WTC11 (cell line): ENCODE measurements around the gene CAPZB. TPM values are rescaled to one million over a fixed set of nuclear protein-coding genes. Genes with fewer than 3 reads are reported as not detected.

Experiments
- ATAC-seq: fragments of 200-7000 bp; cut with Tn5 transposase; 2 replicates; pipeline ENCODE4 v1.10.0; 2021; ENCODE audit warnings: mild to moderate bottlenecking, moderate library complexity
- CTCF ChIA-PET: fragments of 300-600 bp; sonication (Branson Sonifier 250); formaldehyde crosslinking; loops from one replicate; lab custom pipeline; 2021; ENCODE audit warnings: antibody characterized with exemption; lab: Charles Lee
- POLR2A ChIA-PET: fragments of 350-600 bp; sonication (Branson Sonifier 250); formaldehyde crosslinking; loops from one replicate; lab custom pipeline; 2021; ENCODE audit warnings: antibody characterized with exemption; lab: Charles Lee
- DNase-seq: peaks from one replicate; pipeline ENCODE4 v3.0.0; 2021; ENCODE audit warnings: low spot score
- H3K27ac Mint-ChIP-seq: 2 replicates; pipeline ENCODE4 v1.8.0; 2021; ENCODE audit warnings: mixed read lengths
- H3K27me3 Mint-ChIP-seq: 2 replicates; pipeline ENCODE4 v1.8.0; 2021; ENCODE audit warnings: low read depth, mild to moderate bottlenecking, moderate library complexity, mixed read lengths
- H3K36me3 Mint-ChIP-seq: 2 replicates; pipeline ENCODE4 v1.8.0; 2021; ENCODE audit warnings: mixed read lengths
- H3K4me1 Mint-ChIP-seq: 2 replicates; pipeline ENCODE4 v1.8.0; 2022; ENCODE audit warnings: mixed read lengths
- H3K4me3 Mint-ChIP-seq: 2 replicates; pipeline ENCODE4 v1.8.0; 2021; ENCODE audit warnings: mild to moderate bottlenecking, moderate library complexity, mixed read lengths
- H3K9me3 Mint-ChIP-seq: 2 replicates; pipeline ENCODE4 v1.8.0; 2021; ENCODE audit warnings: mixed read lengths
- CREB1 ChIP-seq: sonication (generic); formaldehyde crosslinking; IDR thresholded peaks from 2 replicates; pipeline ENCODE4 v1.8.0; 2023; ENCODE audit warnings: mild to moderate bottlenecking, missing genetic modification reagents
- FOXK1 ChIP-seq: sonication (generic); formaldehyde crosslinking; IDR thresholded peaks from 2 replicates; pipeline ENCODE4 v1.8.0; 2022; ENCODE audit warnings: mild to moderate bottlenecking, moderate library complexity, missing genetic modification reagents
- GTF2I ChIP-seq: fragments of 250-450 bp; sonication (Bioruptor Pico); conservative IDR thresholded peaks from 2 replicates; pipeline ENCODE4 v1.4.0; 2021; ENCODE audit warnings: mild to moderate bottlenecking
- IRF2 ChIP-seq: sonication (generic); formaldehyde crosslinking; IDR thresholded peaks from 2 replicates; pipeline ENCODE4 v1.8.0; 2022; ENCODE audit warnings: low read depth, missing genetic modification reagents, borderline replicate concordance
- PREB ChIP-seq: sonication (generic); formaldehyde crosslinking; IDR thresholded peaks from 2 replicates; pipeline ENCODE4 v1.8.1; 2022; ENCODE audit warnings: mild to moderate bottlenecking, missing genetic modification reagents, moderate library complexity, borderline replicate concordance
- ZNF219 ChIP-seq: sonication (generic); formaldehyde crosslinking; IDR thresholded peaks from 2 replicates; pipeline ENCODE4 v1.8.0; 2023; ENCODE audit warnings: missing genetic modification reagents, mild to moderate bottlenecking, borderline replicate concordance
- ZNF671 ChIP-seq: fragments of 250-450 bp; sonication (Bioruptor Pico); IDR thresholded peaks from 2 replicates; pipeline ENCODE4 v1.8.0; 2021; ENCODE audit warnings: mild to moderate bottlenecking
- total RNA-seq: library from RNA; stranded (reverse); gene quantifications from 3 replicates; pipeline ENCODE4 v1.2.3, GENCODE V29; 2021
- TF ChIP-seq, protein P1 (sequence below): sonication (generic); formaldehyde crosslinking; IDR thresholded peaks from 2 replicates; pipeline ENCODE4 v1.8.0; 2022; ENCODE audit warnings: missing genetic modification reagents
- TF ChIP-seq, protein P2 (sequence below): fragments of 250-450 bp; sonication (Bioruptor Pico); conservative IDR thresholded peaks from 2 replicates; pipeline ENCODE4 v1.9.0; 2021; ENCODE audit warnings: mild to moderate bottlenecking
- TF ChIP-seq, protein P3 (sequence below): sonication (generic); formaldehyde crosslinking; IDR thresholded peaks from 2 replicates; pipeline ENCODE4 v1.8.1; 2023; ENCODE audit warnings: mild to moderate bottlenecking, missing genetic modification reagents, borderline replicate concordance
- TF ChIP-seq, protein P4 (sequence below): sonication (generic); formaldehyde crosslinking; IDR thresholded peaks from 2 replicates; pipeline ENCODE4 v1.8.0; 2023; ENCODE audit warnings: mild to moderate bottlenecking, missing genetic modification reagents
- TF ChIP-seq, protein P5 (sequence below): sonication (generic); formaldehyde crosslinking; IDR thresholded peaks from 2 replicates; pipeline ENCODE4 v1.8.0; 2022; ENCODE audit warnings: mild to moderate bottlenecking, missing genetic modification reagents
- TF ChIP-seq, protein P6 (sequence below): fragments of 250-450 bp; sonication (Bioruptor Pico); IDR thresholded peaks from 2 replicates; pipeline ENCODE4 v1.9.0; 2021; ENCODE audit warnings: moderate library complexity, mild to moderate bottlenecking, inconsistent platforms, borderline replicate concordance
- TF ChIP-seq, protein P7 (sequence below): sonication (generic); formaldehyde crosslinking; IDR thresholded peaks from 2 replicates; pipeline ENCODE4 v1.8.0; 2023; ENCODE audit warnings: missing genetic modification reagents, mild to moderate bottlenecking, borderline replicate concordance

The CAPZB gene
- total RNA-seq, 1 experiment from 2014 or later, result 348 TPM

DNA sequence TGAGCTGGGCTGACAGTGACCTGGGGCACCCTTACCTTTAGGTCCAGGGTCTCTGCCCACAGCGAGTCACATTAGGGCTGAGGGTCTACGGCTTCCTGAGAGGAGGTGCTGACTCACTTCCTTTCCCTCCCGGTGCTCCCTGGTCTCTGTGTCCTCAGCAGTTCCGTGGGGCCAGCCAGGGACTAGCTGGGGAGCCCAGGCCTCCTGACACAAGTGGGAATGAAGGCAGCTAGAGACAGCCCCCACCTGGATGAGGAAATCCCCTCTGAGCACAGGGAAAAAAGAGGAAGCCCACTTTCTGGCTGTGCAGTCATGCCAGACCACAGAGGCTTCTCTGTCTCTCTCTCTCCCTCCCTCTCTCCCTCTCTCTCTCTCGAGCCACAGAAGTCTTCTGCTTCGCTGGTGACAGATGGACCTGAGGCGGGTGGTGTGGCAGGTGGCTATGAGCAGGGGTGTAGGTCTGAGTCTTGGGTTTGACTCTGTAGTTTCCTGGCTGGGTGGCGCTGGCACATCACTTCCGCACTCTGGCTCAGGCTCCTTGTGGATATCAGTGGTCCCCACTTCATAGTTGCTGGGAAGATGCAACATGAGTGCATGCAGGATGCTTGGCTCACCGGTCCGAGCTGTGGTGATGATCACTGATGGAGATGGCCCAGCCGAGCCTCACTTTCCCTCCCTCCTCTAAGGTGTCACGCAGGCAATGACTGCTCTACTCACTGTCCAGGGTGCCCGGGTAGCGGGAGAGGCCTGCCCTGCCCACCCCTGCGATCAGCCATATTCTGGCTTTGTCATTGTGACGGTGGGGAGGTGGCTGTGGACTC, 169.8 kb downstream of the CAPZB start:
- no peaks in the 10 kb centered on the region for H3K9me3 Mint-ChIP-seq
- no peak for DNase-seq
- no peak overlapping the region for H3K27ac Mint-ChIP-seq
- no peak overlapping the region for H3K4me3 Mint-ChIP-seq
- POLR2A ChIA-PET, result no interaction called here
- peaks cover 15% of the 10 kb centered on the region for H3K36me3 Mint-ChIP-seq
- CTCF ChIA-PET, result no interaction called here
- ATAC-seq, result no peak
- peaks cover 15% of the 10 kb centered on the region for H3K4me1 Mint-ChIP-seq
- peaks cover 6% of the 10 kb centered on the region for H3K27me3 Mint-ChIP-seq
- TF ChIP-seq ZNF219 (CRISPR knock-in tag), result no peak
- no peak for TF ChIP-seq IRF2 (CRISPR knock-in tag)
- TF ChIP-seq, protein P1, sequence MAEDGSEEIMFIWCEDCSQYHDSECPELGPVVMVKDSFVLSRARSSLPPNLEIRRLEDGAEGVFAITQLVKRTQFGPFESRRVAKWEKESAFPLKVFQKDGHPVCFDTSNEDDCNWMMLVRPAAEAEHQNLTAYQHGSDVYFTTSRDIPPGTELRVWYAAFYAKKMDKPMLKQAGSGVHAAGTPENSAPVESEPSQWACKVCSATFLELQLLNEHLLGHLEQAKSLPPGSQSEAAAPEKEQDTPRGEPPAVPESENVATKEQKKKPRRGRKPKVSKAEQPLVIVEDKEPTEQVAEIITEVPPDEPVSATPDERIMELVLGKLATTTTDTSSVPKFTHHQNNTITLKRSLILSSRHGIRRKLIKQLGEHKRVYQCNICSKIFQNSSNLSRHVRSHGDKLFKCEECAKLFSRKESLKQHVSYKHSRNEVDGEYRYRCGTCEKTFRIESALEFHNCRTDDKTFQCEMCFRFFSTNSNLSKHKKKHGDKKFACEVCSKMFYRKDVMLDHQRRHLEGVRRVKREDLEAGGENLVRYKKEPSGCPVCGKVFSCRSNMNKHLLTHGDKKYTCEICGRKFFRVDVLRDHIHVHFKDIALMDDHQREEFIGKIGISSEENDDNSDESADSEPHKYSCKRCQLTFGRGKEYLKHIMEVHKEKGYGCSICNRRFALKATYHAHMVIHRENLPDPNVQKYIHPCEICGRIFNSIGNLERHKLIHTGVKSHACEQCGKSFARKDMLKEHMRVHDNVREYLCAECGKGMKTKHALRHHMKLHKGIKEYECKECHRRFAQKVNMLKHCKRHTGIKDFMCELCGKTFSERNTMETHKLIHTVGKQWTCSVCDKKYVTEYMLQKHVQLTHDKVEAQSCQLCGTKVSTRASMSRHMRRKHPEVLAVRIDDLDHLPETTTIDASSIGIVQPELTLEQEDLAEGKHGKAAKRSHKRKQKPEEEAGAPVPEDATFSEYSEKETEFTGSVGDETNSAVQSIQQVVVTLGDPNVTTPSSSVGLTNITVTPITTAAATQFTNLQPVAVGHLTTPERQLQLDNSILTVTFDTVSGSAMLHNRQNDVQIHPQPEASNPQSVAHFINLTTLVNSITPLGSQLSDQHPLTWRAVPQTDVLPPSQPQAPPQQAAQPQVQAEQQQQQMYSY, result no peak
- TF ChIP-seq, protein P2, sequence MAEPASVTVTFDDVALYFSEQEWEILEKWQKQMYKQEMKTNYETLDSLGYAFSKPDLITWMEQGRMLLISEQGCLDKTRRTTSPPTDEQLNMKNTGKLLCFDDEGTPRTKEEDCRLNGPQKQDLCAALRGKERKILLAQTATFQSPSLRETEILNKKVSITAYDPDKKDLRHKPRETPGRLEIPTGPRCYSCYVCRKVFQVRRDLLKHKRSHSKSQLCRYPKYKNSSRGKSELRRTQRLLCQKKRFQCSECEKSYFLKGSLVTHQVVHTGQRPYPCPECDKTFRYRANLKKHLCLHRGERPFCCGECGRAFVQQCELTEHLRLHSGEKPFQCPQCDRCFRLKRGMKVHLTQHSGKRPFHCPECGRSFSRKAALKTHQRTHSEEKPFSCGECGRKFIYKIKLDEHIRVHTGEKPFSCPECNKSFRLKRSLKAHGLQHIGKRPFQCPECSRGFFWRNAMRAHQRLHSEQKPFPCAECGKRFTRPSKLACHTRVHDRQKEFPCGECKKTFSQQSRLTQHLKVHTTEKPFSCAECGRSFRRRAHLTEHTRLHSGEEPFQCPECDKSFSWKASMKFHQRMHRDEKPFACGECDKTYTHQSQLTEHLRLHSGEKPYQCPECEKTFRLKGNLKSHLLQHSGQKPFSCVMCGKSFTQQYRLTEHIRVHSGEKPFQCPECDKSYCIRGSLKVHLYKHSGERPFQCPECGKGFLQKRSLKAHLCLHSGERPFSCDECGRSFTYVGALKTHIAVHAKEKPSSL (CRISPR knock-in tag), result no peak
- TF ChIP-seq GTF2I (CRISPR knock-in tag), result no peak
- TF ChIP-seq, protein P3, sequence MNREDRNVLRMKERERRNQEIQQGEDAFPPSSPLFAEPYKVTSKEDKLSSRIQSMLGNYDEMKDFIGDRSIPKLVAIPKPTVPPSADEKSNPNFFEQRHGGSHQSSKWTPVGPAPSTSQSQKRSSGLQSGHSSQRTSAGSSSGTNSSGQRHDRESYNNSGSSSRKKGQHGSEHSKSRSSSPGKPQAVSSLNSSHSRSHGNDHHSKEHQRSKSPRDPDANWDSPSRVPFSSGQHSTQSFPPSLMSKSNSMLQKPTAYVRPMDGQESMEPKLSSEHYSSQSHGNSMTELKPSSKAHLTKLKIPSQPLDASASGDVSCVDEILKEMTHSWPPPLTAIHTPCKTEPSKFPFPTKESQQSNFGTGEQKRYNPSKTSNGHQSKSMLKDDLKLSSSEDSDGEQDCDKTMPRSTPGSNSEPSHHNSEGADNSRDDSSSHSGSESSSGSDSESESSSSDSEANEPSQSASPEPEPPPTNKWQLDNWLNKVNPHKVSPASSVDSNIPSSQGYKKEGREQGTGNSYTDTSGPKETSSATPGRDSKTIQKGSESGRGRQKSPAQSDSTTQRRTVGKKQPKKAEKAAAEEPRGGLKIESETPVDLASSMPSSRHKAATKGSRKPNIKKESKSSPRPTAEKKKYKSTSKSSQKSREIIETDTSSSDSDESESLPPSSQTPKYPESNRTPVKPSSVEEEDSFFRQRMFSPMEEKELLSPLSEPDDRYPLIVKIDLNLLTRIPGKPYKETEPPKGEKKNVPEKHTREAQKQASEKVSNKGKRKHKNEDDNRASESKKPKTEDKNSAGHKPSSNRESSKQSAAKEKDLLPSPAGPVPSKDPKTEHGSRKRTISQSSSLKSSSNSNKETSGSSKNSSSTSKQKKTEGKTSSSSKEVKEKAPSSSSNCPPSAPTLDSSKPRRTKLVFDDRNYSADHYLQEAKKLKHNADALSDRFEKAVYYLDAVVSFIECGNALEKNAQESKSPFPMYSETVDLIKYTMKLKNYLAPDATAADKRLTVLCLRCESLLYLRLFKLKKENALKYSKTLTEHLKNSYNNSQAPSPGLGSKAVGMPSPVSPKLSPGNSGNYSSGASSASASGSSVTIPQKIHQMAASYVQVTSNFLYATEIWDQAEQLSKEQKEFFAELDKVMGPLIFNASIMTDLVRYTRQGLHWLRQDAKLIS (CRISPR knock-in tag), result no peak
- TF ChIP-seq, protein P4, sequence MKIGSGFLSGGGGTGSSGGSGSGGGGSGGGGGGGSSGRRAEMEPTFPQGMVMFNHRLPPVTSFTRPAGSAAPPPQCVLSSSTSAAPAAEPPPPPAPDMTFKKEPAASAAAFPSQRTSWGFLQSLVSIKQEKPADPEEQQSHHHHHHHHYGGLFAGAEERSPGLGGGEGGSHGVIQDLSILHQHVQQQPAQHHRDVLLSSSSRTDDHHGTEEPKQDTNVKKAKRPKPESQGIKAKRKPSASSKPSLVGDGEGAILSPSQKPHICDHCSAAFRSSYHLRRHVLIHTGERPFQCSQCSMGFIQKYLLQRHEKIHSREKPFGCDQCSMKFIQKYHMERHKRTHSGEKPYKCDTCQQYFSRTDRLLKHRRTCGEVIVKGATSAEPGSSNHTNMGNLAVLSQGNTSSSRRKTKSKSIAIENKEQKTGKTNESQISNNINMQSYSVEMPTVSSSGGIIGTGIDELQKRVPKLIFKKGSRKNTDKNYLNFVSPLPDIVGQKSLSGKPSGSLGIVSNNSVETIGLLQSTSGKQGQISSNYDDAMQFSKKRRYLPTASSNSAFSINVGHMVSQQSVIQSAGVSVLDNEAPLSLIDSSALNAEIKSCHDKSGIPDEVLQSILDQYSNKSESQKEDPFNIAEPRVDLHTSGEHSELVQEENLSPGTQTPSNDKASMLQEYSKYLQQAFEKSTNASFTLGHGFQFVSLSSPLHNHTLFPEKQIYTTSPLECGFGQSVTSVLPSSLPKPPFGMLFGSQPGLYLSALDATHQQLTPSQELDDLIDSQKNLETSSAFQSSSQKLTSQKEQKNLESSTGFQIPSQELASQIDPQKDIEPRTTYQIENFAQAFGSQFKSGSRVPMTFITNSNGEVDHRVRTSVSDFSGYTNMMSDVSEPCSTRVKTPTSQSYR (CRISPR knock-in tag), result no peak
- TF ChIP-seq, protein P5, sequence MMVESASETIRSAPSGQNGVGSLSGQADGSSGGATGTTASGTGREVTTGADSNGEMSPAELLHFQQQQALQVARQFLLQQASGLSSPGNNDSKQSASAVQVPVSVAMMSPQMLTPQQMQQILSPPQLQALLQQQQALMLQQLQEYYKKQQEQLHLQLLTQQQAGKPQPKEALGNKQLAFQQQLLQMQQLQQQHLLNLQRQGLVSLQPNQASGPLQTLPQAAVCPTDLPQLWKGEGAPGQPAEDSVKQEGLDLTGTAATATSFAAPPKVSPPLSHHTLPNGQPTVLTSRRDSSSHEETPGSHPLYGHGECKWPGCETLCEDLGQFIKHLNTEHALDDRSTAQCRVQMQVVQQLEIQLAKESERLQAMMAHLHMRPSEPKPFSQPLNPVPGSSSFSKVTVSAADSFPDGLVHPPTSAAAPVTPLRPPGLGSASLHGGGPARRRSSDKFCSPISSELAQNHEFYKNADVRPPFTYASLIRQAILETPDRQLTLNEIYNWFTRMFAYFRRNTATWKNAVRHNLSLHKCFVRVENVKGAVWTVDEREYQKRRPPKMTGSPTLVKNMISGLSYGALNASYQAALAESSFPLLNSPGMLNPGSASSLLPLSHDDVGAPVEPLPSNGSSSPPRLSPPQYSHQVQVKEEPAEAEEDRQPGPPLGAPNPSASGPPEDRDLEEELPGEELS (CRISPR knock-in tag), result no peak
- TF ChIP-seq PREB, result no peak
- no peak for TF ChIP-seq ZNF671
- no peak for TF ChIP-seq CREB1 (CRISPR knock-in tag)
- no peak for TF ChIP-seq FOXK1 (CRISPR knock-in tag)
- TF ChIP-seq, protein P6, sequence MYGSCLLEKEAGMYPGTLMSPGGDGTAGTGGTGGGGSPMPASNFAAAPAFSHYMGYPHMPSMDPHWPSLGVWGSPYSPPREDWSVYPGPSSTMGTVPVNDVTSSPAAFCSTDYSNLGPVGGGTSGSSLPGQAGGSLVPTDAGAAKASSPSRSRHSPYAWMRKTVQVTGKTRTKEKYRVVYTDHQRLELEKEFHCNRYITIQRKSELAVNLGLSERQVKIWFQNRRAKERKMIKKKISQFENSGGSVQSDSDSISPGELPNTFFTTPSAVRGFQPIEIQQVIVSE (CRISPR knock-in tag), result no peak
- TF ChIP-seq, protein P7, sequence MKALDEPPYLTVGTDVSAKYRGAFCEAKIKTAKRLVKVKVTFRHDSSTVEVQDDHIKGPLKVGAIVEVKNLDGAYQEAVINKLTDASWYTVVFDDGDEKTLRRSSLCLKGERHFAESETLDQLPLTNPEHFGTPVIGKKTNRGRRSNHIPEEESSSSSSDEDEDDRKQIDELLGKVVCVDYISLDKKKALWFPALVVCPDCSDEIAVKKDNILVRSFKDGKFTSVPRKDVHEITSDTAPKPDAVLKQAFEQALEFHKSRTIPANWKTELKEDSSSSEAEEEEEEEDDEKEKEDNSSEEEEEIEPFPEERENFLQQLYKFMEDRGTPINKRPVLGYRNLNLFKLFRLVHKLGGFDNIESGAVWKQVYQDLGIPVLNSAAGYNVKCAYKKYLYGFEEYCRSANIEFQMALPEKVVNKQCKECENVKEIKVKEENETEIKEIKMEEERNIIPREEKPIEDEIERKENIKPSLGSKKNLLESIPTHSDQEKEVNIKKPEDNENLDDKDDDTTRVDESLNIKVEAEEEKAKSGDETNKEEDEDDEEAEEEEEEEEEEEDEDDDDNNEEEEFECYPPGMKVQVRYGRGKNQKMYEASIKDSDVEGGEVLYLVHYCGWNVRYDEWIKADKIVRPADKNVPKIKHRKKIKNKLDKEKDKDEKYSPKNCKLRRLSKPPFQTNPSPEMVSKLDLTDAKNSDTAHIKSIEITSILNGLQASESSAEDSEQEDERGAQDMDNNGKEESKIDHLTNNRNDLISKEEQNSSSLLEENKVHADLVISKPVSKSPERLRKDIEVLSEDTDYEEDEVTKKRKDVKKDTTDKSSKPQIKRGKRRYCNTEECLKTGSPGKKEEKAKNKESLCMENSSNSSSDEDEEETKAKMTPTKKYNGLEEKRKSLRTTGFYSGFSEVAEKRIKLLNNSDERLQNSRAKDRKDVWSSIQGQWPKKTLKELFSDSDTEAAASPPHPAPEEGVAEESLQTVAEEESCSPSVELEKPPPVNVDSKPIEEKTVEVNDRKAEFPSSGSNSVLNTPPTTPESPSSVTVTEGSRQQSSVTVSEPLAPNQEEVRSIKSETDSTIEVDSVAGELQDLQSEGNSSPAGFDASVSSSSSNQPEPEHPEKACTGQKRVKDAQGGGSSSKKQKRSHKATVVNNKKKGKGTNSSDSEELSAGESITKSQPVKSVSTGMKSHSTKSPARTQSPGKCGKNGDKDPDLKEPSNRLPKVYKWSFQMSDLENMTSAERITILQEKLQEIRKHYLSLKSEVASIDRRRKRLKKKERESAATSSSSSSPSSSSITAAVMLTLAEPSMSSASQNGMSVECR (CRISPR knock-in tag), result no peak
